HepG2 (cell line): ENCODE data around the gene UST. TPM values are rescaled to one million over a fixed set of nuclear protein-coding genes. Genes with fewer than 3 reads are reported as not detected.
A peak's percentile ranks its signal among the peaks of the same experiment; 100 is the strongest.

Source experiments
- FOXK1 ChIP-seq: sonication (generic); formaldehyde crosslinking; IDR thresholded peaks from 2 replicates; pipeline ENCODE4 v1.4.0; 2020; ENCODE audit warnings: low read depth, missing genetic modification reagents, borderline replicate concordance
- GABPB1 ChIP-seq: IDR thresholded peaks from 2 replicates; pipeline ENCODE4 v1.6.1; 2016; ENCODE audit warnings: mild to moderate bottlenecking, missing genetic modification reagents, moderate library complexity, missing compliant biosample characterization
- HDAC2 ChIP-seq: sonication (generic); formaldehyde crosslinking; IDR thresholded peaks from 2 replicates; pipeline ENCODE4 v1.4.0; 2020; ENCODE audit warnings: missing genetic modification reagents
- HNRNPL ChIP-seq: fragments of 200-400 bp; formaldehyde crosslinking; IDR thresholded peaks from 2 replicates; pipeline ENCODE4 v1.6.1; 2017; ENCODE audit warnings: mild to moderate bottlenecking, low read depth, low read length
- MBD4 ChIP-seq: IDR thresholded peaks from 2 replicates; pipeline ENCODE4 v1.6.1; 2012; ENCODE audit warnings: low read length, inconsistent platforms, borderline replicate concordance
- MYC ChIP-seq: sonication (generic); formaldehyde crosslinking; IDR thresholded peaks from 2 replicates; pipeline ENCODE4 v1.9.0; 2021; ENCODE audit warnings: missing genetic modification reagents, borderline replicate concordance
- TMF1 ChIP-seq: sonication (generic); formaldehyde crosslinking; IDR thresholded peaks from 2 replicates; pipeline ENCODE4 v1.8.1; 2022; ENCODE audit warnings: low read depth, missing genetic modification reagents
- ZBTB38 ChIP-seq: sonication (generic); formaldehyde crosslinking; IDR thresholded peaks from 2 replicates; pipeline ENCODE4 v1.5.1; 2020; ENCODE audit warnings: mild to moderate bottlenecking, missing genetic modification reagents
- ZNF10 ChIP-seq: sonication (generic); formaldehyde crosslinking; IDR thresholded peaks from 2 replicates; pipeline ENCODE4 v1.4.0; 2020; ENCODE audit warnings: mild to moderate bottlenecking, low read depth, missing genetic modification reagents, borderline replicate concordance
- ZNF205 ChIP-seq: IDR thresholded peaks from 2 replicates; pipeline ENCODE4 v1.6.1; 2018; ENCODE audit warnings: missing biosample characterization, missing genetic modification reagents
- ZNF292 ChIP-seq: sonication (generic); formaldehyde crosslinking; IDR thresholded peaks from 2 replicates; pipeline ENCODE4 v1.8.1; 2022; ENCODE audit warnings: mild to moderate bottlenecking, low read depth, missing genetic modification reagents, borderline replicate concordance
- ZNF782 ChIP-seq: sonication (generic); formaldehyde crosslinking; IDR thresholded peaks from 2 replicates; pipeline ENCODE4 v1.4.0; 2020; ENCODE audit warnings: missing genetic modification reagents, mild to moderate bottlenecking, borderline replicate concordance
- polyA plus RNA-seq, 8 experiments: library from polyadenylated mRNA; depleted of rRNA in 3 of 8; stranded (reverse) in 7 of 8; unstranded in 1 of 8; fragments of >200 nt; fragmentation: Illumina TruSeq in 4 of 8; extraction: Trizol in 4 of 8; gene quantifications; 2 replicates each; pipeline versions ENCODE4 v1.2.1 to v1.2.3, GENCODE V29; 2011 to 2016; ENCODE audit warnings: low read depth in 4 of 8, missing spikeins in 1 of 8, mixed read lengths in 1 of 8; ENCODE audit not compliant: insufficient read depth in 1 of 8
- total RNA-seq, 5 experiments: library from RNA; depleted of rRNA; stranded (reverse); fragments of >200 nt; fragmentation: Illumina TruSeq; extraction: Trizol; gene quantifications; 2 replicates each; pipeline ENCODE4 v1.2.3, GENCODE V29; 2016; ENCODE audit warnings: low read depth in 1 of 5
- TF ChIP-seq, protein P1 (sequence below): sonication (generic); formaldehyde crosslinking; IDR thresholded peaks from 2 replicates; pipeline ENCODE4 v1.4.0; 2020; ENCODE audit warnings: missing genetic modification reagents
- TF ChIP-seq, protein P2 (sequence below): sonication (generic); formaldehyde crosslinking; IDR thresholded peaks from 2 replicates; pipeline ENCODE4 v1.4.0; 2020; ENCODE audit warnings: missing genetic modification reagents, borderline replicate concordance
- TF ChIP-seq, protein P3 (sequence below): sonication (generic); formaldehyde crosslinking; IDR thresholded peaks from 2 replicates; pipeline ENCODE4 v1.4.0; 2020; ENCODE audit warnings: missing genetic modification reagents
- TF ChIP-seq, protein P4 (sequence below): sonication (generic); formaldehyde crosslinking; IDR thresholded peaks from 2 replicates; pipeline ENCODE4 v1.4.0; 2020; ENCODE audit warnings: missing genetic modification reagents, borderline replicate concordance
- TF ChIP-seq, protein P5 (sequence below): sonication (generic); formaldehyde crosslinking; IDR thresholded peaks from 2 replicates; pipeline ENCODE4 v1.5.0; 2020; ENCODE audit warnings: mild to moderate bottlenecking, missing genetic modification reagents, borderline replicate concordance

The UST gene
- total and polyA plus RNA-seq, 2 of the 13 experiments (the other 11 are each of a cell fraction or from before 2014, with no cell fraction given) = 0.27 TPM; not detected in 1

DNA sequence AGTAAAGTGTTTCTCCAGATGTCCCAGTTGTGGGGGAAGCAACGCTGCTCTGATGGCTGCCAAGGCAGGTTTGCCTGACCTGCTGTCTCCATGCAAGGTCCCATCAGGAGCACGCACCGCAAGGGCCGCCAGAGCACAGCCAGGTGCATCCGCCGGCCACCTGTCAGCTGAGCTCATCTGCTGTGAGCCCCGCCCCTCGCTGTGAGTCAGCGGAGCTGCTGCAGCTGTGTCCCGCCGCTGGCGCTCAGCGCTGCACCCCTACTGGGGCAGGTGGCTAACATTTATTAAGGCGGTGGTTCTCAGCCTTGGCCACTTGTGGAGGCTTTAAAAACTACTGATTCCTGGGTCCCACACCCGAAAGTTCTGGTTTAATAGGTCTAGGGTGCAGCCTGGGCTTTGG lies 225.7 kb downstream of the UST start (continued):
- peak; percentile 55; the same call in 1 of the 2 replicates for TF ChIP-seq GABPB1 (CRISPR knock-in tag)
- TF ChIP-seq, protein P1, sequence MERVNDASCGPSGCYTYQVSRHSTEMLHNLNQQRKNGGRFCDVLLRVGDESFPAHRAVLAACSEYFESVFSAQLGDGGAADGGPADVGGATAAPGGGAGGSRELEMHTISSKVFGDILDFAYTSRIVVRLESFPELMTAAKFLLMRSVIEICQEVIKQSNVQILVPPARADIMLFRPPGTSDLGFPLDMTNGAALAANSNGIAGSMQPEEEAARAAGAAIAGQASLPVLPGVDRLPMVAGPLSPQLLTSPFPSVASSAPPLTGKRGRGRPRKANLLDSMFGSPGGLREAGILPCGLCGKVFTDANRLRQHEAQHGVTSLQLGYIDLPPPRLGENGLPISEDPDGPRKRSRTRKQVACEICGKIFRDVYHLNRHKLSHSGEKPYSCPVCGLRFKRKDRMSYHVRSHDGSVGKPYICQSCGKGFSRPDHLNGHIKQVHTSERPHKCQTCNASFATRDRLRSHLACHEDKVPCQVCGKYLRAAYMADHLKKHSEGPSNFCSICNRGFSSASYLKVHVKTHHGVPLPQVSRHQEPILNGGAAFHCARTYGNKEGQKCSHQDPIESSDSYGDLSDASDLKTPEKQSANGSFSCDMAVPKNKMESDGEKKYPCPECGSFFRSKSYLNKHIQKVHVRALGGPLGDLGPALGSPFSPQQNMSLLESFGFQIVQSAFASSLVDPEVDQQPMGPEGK (CRISPR knock-in tag) = no peak
- TF ChIP-seq ZNF782 (CRISPR knock-in tag) = no peak
- TF ChIP-seq HDAC2 (CRISPR knock-in tag) = no peak
- TF ChIP-seq FOXK1 (CRISPR knock-in tag) = no peak
- TF ChIP-seq, protein P2, sequence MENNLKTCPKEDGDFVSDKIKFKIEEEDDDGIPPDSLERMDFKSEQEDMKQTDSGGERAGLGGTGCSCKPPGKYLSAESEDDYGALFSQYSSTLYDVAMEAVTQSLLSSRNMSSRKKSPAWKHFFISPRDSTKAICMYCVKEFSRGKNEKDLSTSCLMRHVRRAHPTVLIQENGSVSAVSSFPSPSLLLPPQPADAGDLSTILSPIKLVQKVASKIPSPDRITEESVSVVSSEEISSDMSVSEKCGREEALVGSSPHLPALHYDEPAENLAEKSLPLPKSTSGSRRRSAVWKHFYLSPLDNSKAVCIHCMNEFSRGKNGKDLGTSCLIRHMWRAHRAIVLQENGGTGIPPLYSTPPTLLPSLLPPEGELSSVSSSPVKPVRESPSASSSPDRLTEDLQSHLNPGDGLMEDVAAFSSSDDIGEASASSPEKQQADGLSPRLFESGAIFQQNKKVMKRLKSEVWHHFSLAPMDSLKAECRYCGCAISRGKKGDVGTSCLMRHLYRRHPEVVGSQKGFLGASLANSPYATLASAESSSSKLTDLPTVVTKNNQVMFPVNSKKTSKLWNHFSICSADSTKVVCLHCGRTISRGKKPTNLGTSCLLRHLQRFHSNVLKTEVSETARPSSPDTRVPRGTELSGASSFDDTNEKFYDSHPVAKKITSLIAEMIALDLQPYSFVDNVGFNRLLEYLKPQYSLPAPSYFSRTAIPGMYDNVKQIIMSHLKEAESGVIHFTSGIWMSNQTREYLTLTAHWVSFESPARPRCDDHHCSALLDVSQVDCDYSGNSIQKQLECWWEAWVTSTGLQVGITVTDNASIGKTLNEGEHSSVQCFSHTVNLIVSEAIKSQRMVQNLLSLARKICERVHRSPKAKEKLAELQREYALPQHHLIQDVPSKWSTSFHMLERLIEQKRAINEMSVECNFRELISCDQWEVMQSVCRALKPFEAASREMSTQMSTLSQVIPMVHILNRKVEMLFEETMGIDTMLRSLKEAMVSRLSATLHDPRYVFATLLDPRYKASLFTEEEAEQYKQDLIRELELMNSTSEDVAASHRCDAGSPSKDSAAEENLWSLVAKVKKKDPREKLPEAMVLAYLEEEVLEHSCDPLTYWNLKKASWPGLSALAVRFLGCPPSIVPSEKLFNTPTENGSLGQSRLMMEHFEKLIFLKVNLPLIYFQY (CRISPR knock-in tag) = no peak
- no peak for TF ChIP-seq ZNF205
- TF ChIP-seq ZNF10 (CRISPR knock-in tag) = no peak
- TF ChIP-seq, protein P3, sequence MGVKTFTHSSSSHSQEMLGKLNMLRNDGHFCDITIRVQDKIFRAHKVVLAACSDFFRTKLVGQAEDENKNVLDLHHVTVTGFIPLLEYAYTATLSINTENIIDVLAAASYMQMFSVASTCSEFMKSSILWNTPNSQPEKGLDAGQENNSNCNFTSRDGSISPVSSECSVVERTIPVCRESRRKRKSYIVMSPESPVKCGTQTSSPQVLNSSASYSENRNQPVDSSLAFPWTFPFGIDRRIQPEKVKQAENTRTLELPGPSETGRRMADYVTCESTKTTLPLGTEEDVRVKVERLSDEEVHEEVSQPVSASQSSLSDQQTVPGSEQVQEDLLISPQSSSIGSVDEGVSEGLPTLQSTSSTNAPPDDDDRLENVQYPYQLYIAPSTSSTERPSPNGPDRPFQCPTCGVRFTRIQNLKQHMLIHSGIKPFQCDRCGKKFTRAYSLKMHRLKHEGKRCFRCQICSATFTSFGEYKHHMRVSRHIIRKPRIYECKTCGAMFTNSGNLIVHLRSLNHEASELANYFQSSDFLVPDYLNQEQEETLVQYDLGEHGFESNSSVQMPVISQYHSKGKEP (CRISPR knock-in tag) = no peak
- TF ChIP-seq, protein P4, sequence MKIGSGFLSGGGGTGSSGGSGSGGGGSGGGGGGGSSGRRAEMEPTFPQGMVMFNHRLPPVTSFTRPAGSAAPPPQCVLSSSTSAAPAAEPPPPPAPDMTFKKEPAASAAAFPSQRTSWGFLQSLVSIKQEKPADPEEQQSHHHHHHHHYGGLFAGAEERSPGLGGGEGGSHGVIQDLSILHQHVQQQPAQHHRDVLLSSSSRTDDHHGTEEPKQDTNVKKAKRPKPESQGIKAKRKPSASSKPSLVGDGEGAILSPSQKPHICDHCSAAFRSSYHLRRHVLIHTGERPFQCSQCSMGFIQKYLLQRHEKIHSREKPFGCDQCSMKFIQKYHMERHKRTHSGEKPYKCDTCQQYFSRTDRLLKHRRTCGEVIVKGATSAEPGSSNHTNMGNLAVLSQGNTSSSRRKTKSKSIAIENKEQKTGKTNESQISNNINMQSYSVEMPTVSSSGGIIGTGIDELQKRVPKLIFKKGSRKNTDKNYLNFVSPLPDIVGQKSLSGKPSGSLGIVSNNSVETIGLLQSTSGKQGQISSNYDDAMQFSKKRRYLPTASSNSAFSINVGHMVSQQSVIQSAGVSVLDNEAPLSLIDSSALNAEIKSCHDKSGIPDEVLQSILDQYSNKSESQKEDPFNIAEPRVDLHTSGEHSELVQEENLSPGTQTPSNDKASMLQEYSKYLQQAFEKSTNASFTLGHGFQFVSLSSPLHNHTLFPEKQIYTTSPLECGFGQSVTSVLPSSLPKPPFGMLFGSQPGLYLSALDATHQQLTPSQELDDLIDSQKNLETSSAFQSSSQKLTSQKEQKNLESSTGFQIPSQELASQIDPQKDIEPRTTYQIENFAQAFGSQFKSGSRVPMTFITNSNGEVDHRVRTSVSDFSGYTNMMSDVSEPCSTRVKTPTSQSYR (CRISPR knock-in tag) = no peak
- peak; percentile 14; the same call in 1 of the 2 replicates for TF ChIP-seq MYC (CRISPR knock-in tag)
- TF ChIP-seq ZBTB38 (CRISPR knock-in tag) = peak; percentile 83
- no peak for TF ChIP-seq HNRNPL
- TF ChIP-seq MBD4 = no peak
- TF ChIP-seq, protein P5, sequence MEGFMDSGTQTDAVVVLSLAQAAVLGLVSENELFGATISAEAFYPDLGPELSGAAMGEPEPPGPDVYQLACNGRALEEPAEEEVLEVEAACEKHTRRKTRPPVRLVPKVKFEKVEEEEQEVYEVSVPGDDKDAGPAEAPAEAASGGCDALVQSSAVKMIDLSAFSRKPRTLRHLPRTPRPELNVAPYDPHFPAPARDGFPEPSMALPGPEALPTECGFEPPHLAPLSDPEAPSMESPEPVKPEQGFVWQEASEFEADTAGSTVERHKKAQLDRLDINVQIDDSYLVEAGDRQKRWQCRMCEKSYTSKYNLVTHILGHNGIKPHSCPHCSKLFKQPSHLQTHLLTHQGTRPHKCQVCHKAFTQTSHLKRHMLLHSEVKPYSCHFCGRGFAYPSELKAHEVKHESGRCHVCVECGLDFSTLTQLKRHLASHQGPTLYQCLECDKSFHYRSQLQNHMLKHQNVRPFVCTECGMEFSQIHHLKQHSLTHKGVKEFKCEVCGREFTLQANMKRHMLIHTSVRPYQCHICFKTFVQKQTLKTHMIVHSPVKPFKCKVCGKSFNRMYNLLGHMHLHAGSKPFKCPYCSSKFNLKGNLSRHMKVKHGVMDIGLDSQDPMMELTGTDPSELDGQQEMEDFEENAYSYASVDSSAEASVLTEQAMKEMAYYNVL (CRISPR knock-in tag) = no peak
- peak; percentile 81; the same call in 1 of the 2 replicates for TF ChIP-seq ZNF292 (CRISPR knock-in tag)
- TF ChIP-seq TMF1 (CRISPR knock-in tag) = no peak
